Measurements from ENCODE around the gene ENGASE.

ENGASE gene

GRCh38 chr17:79081571-79082276, 7.1 kb downstream of the ENGASE start:
- no peak for DNase-seq

- DNase-seq, result peak; percentile 14 to 57 (median 23)
These were observed 7.9 kb downstream of the ENGASE start for GRCh38 chr17:79082311-79083190.

GRCh38 chr17:79083191-79083971, 8.8 kb downstream of the ENGASE start:
- no peak for DNase-seq

- DNase-seq, result no peak
These were observed 9.9 kb downstream of the ENGASE start for GRCh38 chr17:79084291-79085153.

GRCh38 chr17:79085154-79085920, 10.7 kb downstream of the ENGASE start:
- DNase-seq, result peak in 2 of 3 experiments; percentile 86 to 87

GRCh38 chr17:79085921-79086551, 11.4 kb downstream of the ENGASE start:
- no peak for DNase-seq

GRCh38 chr17:79086609-79087427, 12.2 kb downstream of the ENGASE start:
- DNase-seq, result no peak

- DNase-seq, result peak; percentile 68 to 84 (median 81)
These were observed 13.0 kb downstream of the ENGASE start for GRCh38 chr17:79087428-79088143.

- peak in 1 of 3 experiments; percentile 34 for DNase-seq
These were observed 13.8 kb downstream of the ENGASE start for GRCh38 chr17:79088247-79088996.

GRCh38 chr17:79088997-79089328, 14.3 kb downstream of the ENGASE start:
- DNase-seq, result no peak

GRCh38 chr17:79089720-79090442, 15.3 kb downstream of the ENGASE start:
- peak in 1 of 3 experiments; percentile 38 for DNase-seq

GRCh38 chr17:79090443-79091225, 16.0 kb downstream of the ENGASE start:
- DNase-seq, result no peak

GRCh38 chr17:79091226-79091670, 16.6 kb downstream of the ENGASE start:
- no peak for DNase-seq

GRCh38 chr17:79092567-79092966, 17.9 kb downstream of the ENGASE start:
- DNase-seq, result no peak

- DNase-seq, result peak in 1 of 3 experiments; percentile 36
These were observed 18.6 kb downstream of the ENGASE start for GRCh38 chr17:79093270-79093669.

GRCh38 chr17:79094261-79094660, 19.6 kb downstream of the ENGASE start:
- DNase-seq, result no peak

Measured in NCI-H1417 (cell line).